Measurements from ENCODE around the gene PEX11A.
A peak's percentile ranks its signal among the peaks of the same experiment; 100 is the strongest.

PEX11A gene

DNA sequence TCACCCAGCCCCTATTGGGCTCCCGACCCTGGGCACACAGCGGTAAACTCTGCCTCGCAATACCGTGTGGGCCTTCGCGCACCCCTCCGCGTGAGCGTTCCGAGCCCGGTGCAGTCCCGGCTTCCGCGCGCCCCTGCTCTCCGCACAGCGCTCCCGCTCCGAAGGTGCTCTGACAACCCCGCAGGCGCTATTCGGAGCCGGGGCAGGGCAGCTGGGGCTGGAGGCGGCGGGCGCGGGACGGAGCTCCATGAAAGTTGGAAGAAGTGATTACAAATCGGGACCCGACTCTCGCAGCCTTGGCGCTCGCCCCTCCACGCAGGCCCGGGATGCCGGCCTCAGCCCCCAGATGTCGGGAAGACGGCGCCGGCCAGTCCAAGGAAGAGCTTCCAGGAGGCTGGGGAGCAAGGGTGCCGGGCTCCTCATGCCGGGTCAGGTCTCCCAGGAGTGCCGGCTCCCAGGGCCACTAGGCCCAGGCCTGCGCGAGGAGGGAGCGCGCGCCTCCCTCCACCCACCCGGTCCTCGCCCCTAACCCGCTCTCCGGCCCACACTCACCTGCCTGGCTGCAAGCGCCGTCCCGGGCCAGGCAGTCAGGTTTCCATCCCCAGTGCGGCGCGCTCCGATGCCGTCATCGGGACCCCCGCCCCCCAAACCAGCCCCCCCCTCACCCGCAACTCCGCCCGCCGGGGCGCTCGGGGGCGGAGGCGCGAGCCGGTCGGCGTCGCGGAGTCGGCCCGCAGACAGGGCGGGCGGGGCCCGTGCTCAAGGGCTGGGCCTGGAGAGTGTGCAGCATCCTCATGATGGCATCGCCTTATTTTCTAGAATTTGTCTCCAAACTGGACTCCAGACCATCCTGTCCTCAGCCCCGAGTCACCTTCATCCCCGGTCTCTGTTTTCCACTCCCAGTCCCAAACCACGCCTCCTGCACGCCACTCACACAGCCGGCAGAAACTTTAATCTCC, 35.4 kb downstream of the PEX11A start, which contains the start of gene KIF7:
Gene KIF7, minus strand, starts transcription at position 621 of the 959 bp plus-strand sequence. CDS start 2,537 bp downstream, outside the sequence.
- H3K4me3 ChIP-seq (ENCODE audit: low read length): peak within 1 kb of the TSS; percentile 46
- no peak for TF ChIP-seq ZNF274 (IDR thresholded peaks at IDR 0.05; ENCODE audit: low read depth, low read length)

- no peak for TF ChIP-seq ZNF274 (IDR thresholded peaks at IDR 0.05; ENCODE audit: low read depth, low read length)
- H3K4me3 ChIP-seq (ENCODE audit: low read length): peak overlapping the region; percentile 46
Observed at GRCh38 chr15:89654301-89654761, 36.2 kb downstream of the PEX11A start.

- no peak overlapping the region for H3K4me3 ChIP-seq (ENCODE audit: low read length)
- TF ChIP-seq ZNF274 (IDR thresholded peaks at IDR 0.05; ENCODE audit: low read depth, low read length): no peak
Observed at GRCh38 chr15:89653578-89653977, 37.0 kb downstream of the PEX11A start.

- no peak overlapping the region for H3K4me3 ChIP-seq (ENCODE audit: low read length)
- no peak for TF ChIP-seq ZNF274 (IDR thresholded peaks at IDR 0.05; ENCODE audit: low read depth, low read length)
Observed at GRCh38 chr15:89652666-89653065, 37.9 kb downstream of the PEX11A start.

GRCh38 chr15:89652131-89652530, 38.4 kb downstream of the PEX11A start:
- no peak for TF ChIP-seq ZNF274 (IDR thresholded peaks at IDR 0.05; ENCODE audit: low read depth, low read length)
- H3K4me3 ChIP-seq (ENCODE audit: low read length): no peak overlapping the region

DNA sequence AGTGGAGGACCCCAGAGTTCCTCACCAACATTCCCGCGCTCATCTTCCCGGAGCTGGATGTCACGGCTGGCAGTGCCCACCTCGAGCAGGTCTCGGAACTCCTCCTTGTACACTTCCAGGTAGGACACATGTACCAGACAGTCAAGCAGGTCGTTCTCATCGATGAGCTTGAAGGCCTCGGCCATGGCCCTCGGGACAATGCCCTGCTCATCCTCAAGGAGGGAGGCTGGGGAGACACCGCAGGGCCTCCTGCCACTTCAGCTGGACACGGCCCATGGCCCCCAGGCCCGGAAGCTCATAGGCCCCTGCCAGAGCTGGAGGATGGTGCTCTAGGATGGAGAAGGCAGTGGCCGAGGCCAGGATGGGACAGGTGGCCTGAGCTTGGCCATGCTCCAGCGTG, 40.8 kb downstream of the PEX11A start:
- TF ChIP-seq ZNF274 (IDR thresholded peaks at IDR 0.05; ENCODE audit: low read depth, low read length): no peak
- H3K4me3 ChIP-seq (ENCODE audit: low read length): no peak overlapping the region

DNA sequence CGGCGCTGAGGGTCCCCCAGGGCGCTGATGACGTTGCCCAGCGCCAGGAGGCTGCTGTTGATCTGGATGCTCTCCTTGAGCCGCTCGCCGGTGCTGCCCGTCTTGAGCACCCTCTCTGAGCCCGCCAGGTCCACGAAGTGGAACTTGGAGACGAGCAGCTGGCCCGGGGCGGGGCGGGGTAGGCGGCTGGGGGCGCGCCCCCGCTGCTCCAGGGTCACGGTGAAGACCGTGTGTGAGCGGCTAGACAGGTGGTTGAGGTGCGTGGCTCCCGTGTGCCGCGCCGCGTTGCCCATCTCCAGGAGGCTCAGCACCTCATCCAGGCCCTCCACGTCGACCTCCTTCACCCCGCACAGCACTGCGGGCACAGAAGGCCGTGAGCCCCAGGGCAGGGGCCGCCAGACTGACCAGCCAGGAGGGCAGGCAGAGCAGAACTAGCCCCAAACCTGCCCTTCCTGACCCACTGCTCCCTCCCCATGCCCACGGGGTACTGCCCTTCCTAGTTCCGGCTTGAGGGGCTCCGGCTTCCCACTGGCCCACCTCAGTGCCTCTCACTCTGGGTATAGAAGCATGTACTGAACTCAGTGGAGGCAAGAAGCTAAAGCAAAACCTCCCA, 41.4 kb downstream of the PEX11A start:
- no peak for TF ChIP-seq ZNF274 (IDR thresholded peaks at IDR 0.05; ENCODE audit: low read depth, low read length)
- no peak overlapping the region for H3K4me3 ChIP-seq (ENCODE audit: low read length)

DNA sequence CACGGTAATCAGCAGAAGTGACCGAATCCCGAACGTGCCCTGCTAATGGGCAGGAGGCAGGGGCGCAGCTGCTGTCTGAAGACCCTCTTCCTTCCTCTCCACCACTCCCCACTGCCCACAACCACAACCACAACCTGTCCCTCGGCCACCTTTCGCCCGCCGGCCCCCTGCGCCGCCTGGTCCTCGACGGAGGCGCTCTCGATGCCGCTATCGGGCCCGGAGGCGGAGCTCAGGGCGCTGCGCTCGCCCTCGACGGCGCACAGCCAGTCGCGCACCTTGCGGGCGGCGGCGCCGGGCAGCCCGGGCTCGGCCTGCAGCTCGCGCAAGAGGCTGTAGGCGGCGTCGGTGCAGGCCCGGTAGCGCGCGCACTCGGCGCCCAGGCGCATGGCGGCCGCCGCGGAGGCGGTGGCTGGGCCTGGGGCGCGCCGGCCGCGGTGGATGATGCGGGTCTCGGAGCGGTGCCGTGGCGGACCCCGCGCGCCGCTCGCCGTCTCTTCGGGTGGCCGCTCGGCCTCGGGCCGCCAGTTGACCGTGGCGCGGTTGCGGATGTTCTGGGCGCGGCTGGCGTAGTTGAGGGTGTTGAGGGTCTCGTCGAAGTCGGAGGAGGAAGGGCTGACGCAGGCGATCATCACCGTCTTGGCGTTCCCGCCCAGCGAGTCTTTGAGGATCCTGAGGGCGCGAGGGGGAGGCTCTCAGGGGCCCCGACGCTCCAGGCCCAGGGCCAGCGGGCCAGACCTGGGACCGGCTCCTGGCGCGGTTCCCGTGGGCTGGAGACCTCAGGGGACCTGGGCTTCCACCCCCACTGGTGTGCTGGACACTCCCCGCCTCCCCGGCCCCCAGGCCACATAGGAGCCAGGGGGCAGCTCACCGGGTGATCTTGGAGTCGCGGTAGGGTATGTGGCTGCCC, 42.2 kb downstream of the PEX11A start:
- no peak overlapping the region for H3K4me3 ChIP-seq (ENCODE audit: low read length)
- no peak for TF ChIP-seq ZNF274 (IDR thresholded peaks at IDR 0.05; ENCODE audit: low read depth, low read length)

- no peak overlapping the region for H3K4me3 ChIP-seq (ENCODE audit: low read length)
- no peak for TF ChIP-seq ZNF274 (IDR thresholded peaks at IDR 0.05; ENCODE audit: low read depth, low read length)
Observed at GRCh38 chr15:89647191-89647851, 43.2 kb downstream of the PEX11A start.

- no peak for TF ChIP-seq ZNF274 (IDR thresholded peaks at IDR 0.05; ENCODE audit: low read depth, low read length)
- H3K4me3 ChIP-seq (ENCODE audit: low read length): no peak overlapping the region
Observed at GRCh38 chr15:89646416-89647141, 44.0 kb downstream of the PEX11A start.

DNA sequence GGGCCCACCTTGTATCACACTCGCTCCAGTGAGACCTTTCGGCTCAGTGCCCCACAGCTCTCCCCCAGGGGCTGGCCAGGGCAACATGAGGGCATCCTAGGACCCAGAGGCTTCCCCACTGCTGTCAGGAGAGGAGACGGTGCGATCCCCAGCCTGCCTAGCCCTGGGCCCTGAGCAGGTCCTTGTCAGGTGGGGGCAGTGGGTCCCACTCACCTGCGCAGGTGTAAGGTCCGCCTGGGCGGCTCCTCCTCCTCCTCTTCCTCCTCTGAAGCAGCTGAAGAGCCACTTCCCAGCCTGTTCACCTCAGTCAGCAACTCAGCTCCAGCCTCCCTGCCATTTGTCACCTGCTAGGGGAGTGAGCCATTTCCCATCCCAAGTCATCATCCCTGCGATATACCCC, 44.9 kb downstream of the PEX11A start:
- no peak for TF ChIP-seq ZNF274 (IDR thresholded peaks at IDR 0.05; ENCODE audit: low read depth, low read length)
- no peak overlapping the region for H3K4me3 ChIP-seq (ENCODE audit: low read length)

DNA sequence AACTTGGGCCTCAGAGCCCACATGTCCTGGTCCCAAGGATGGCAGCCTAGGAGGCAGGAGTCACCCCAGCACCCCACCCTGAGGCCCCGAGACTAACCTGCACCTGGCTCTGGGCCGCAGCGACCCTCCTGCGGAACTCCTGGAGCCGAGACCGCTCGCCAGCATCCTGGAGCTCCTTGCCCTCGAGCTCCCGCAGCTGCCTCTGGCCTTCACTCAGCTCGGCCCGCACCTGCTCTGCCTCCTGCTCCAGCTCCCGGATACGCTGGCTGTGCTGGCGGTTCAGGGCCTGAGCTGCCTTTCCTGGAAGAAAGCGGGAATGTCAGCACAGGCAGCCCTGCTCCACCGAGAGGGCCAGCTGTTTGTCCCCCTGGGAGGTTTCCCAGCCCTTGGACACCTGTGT, 48.4 kb downstream of the PEX11A start:
- no peak overlapping the region for H3K4me3 ChIP-seq (ENCODE audit: low read length)
- TF ChIP-seq ZNF274 (IDR thresholded peaks at IDR 0.05; ENCODE audit: low read depth, low read length): no peak

GRCh38 chr15:89641053-89641452, 49.5 kb downstream of the PEX11A start:
- TF ChIP-seq ZNF274 (IDR thresholded peaks at IDR 0.05; ENCODE audit: low read depth, low read length): no peak

More at GRCh38 chr15:89641053-89641452, 49.5 kb downstream of the PEX11A start:
- H3K4me3 ChIP-seq (ENCODE audit: low read length): no peak overlapping the region
